NCI-H748 (cell line): ENCODE measurements around the gene ZNF586.
"Not testable (repeated sequence)": the region's sequence is repeated elsewhere in the genome, so short reads cannot be mapped to it uniquely, and the experiment has no call there.

ENCODE experiments used
- DNase-seq: peaks from one replicate; lab custom pipeline; 2025; ENCODE audit not compliant: unreplicated experiment; lab: John Stamatoyannopoulos, UW

The ZNF586 gene

GRCh38 chr19:57769345-57770131, at the start of gene ZNF586:
Gene ZNF586 (plus strand): TSS chr19:57769676. CDS start chr19:57769843, 167 bp downstream.
- peak; percentile 96 for DNase-seq

DNA sequence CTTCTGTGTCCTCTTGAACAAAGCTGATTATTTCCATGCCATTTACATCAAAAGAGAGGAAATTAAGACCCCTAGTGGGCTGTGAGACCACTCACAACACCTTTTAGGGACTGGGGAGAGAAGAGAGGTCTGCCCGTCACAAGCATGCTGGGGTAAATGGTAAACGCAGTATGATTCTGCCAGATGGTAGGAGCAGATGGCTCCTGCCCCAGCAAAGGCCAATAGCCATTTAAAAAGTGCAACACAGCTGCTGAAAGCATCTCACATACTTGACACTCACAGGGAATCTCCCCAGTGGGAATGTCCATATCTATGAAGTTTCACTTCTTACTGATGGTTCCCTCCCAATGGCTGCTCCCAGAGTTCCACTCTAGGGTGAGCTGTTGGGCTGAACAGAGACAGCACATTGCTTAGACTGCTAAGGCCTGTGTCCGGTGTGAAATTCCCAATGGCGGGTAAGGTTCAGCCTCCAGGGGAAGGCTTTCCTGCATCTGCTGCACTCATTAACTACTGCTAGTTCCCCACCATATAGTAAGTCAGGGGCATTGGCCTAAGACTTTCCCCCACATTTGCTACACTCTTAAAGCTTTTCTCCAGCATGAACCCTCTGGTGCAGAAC, 49.5 kb upstream of the ZNF586 start:
- no peak for DNase-seq

GRCh38 chr19:57720878-57721277, 48.6 kb upstream of the ZNF586 start:
- no peak for DNase-seq

DNA sequence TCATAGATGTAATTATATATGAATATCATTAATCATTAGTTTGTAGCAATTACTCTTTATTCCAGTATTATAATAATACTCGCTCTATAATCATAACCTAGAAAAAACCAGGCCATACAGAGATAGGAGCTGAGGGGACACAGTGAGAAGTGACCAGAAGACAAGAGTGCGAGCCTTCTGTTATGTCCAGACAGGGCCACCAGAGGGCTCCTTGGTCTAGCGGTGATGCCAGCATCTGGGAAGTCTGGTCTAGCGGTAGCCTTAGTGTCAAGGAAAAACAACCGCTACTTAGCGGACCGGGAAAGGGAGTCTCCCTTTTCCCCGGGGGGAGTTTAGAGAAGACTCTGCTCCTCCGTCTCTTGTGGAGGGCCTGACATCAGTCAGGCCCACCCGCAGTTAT, 31.2 kb upstream of the ZNF586 start:
- peak; percentile 60 for DNase-seq

DNA sequence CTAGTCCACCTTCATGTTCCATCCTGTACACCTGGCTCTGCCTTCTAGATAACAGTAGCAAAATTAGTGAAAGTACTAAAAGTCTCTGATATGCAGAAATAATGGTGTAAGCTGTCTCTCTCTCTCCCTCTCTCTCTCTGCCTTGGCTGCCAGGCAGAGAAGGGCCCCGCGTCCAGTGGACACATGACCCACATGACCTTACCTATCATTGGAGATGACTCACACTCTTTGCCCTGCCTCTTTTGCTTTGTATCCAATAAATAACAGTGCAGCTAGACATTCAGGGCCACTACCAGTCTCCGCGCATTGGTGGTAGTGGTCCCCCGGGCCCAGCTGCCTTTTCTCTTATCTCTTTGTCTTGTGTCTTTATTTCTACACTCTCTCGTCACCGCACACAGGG, 30.7 kb upstream of the ZNF586 start:
- DNase-seq = not testable (repeated sequence)

GRCh38 chr19:57746580-57747471, 22.6 kb upstream of the ZNF586 start, which contains the start of gene ZNF776:
Gene ZNF776 (plus strand): TSS chr19:57746815. CDS start chr19:57747059, 244 bp downstream.
- DNase-seq = peak; percentile 96

GRCh38 chr19:57747472-57747807, 22.0 kb upstream of the ZNF586 start:
- no peak for DNase-seq

GRCh38 chr19:57748029-57748428, 21.4 kb upstream of the ZNF586 start:
- no peak for DNase-seq

DNA sequence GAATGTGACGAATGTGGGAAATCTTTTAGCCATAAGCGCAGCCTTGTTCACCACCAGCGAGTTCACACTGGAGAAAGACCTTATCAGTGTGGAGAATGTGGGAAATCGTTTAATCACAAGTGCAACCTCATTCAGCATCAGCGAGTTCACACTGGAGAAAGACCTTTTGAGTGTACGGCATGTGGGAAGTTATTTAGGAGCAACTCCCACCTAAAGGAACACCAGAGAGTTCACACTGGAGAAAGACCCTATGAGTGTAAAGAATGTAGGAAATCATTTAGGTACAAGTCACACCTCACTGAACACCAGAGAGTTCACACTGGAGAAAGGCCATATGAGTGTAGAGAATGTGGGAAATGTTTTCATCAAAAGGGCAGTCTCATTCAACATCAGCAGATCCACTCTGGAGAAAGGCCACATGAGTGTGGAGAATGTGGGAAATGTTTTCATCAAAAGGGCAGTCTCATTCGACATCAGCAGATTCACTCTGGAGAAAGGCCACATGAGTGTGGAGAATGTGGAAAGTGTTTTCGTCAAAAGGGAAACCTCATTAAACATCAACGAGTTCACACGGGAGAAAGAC, 15.3 kb upstream of the ZNF586 start:
- DNase-seq = no peak

- no peak for DNase-seq
Observed at GRCh38 chr19:57755031-57755430, 14.4 kb upstream of the ZNF586 start.

DNA sequence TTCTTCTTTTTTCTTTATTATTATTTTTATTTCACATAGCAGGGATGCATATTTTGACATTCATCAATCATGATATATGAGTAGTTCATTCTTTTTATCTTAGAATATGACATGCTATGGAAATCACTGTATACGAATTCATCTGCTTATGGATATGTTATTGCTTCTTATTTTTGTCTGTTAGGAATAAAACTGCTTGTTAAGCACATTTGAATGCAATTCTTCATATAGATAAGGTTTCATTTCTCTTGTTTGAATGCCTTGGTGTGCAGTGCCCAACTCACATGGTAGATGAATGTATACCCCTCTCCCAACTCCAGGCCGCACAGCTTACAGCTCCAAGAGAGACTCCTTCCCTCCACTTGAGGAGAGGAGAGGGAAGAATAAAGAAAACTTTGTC, 11.5 kb upstream of the ZNF586 start:
- DNase-seq = no peak

DNA sequence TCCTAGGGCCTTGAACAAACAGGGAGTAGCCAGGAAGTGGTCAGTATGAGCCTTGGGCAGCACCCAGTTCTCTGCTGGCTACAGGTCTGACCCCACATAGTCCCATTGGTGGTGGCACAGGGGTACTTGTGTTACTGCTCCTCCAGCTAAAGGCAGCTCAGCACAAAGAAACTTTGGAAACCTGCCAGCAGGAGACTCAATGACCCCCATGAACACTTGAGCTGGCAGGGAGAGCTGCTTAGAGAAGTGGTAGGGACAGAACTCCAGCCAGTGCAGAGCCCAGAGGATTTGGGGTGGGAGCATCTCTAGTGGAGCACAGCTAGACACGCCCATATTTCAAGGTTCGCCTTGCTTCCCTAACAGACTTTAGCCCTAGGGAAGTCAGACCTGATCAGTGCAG, 10.4 kb upstream of the ZNF586 start:
- no peak for DNase-seq

DNA sequence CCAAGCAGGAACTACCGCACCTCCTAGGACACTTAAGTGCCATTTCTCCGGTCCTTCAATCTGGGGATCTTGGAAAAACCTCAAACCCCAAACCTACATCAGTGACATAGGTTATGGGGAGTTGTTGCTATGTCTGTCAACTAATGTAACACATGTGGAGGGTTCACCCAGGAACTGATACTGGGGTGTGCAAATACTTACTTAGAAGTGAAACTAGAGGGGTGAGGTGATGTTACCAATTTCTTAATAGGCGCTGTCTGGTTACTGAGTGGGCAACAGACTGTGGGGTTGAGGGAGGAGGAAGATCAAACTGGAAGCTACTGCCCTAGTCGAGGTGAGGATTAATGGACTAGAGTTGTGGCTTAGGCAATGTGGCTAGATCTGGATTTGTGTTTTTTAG, 1.9 kb downstream of the ZNF586 start:
- no peak for DNase-seq

GRCh38 chr19:57773488-57773887, 4.0 kb downstream of the ZNF586 start:
- DNase-seq = no peak

DNA sequence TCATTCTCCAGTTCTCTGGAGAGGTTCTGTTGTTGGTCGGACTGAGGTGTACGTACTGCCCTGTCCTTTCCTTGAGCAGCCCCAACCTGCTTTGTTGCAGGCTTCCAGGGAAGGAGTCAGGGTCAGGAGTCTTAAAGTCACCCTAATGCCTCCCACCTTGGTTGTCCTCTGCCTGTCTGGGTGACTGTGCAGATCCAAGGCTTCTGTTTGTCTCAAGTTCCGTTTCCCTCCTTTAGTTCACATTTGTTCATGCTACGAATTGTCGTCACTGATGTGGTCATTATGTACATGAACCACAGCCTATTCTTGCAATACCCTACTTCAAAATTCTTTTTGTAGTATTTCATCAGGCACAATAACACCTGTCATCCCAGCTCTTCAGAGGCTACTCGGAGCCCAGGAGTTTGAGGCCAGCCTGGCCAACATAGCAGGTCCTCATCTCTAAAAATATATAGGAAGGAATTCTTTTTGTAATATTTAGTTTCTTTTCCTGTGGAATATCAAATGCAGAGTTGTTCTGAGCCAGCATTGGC, 7.4 kb downstream of the ZNF586 start:
- no peak for DNase-seq

- no peak for DNase-seq
Observed at GRCh38 chr19:57778336-57778735, 8.9 kb downstream of the ZNF586 start.

DNA sequence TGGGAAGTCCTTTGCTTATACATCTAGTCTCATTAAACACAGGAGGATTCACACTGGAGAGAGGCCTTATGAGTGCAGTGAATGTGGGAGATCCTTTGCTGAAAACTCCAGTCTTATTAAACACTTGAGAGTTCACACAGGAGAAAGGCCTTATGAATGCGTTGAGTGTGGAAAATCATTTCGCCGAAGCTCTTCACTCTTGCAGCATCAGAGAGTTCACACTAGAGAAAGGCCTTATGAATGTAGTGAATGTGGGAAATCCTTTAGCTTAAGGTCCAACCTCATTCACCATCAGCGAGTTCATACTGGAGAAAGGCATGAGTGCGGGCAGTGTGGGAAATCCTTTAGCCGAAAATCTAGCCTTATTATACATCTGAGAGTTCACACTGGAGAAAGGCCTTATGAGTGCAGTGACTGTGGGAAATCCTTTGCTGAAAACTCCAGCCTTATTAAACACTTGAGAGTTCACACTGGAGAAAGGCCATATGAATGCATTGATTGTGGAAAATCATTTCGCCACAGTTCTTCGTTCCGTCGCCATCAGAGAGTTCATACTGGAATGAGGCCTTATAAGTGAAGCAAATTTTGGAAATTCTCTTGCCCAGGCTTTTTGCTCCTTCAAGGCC, 9.9 kb downstream of the ZNF586 start:
- no peak for DNase-seq

GRCh38 chr19:57786286-57786685, 16.8 kb downstream of the ZNF586 start:
- no peak for DNase-seq

GRCh38 chr19:57786906-57787305, 17.4 kb downstream of the ZNF586 start:
- DNase-seq = no peak

- DNase-seq = no peak
Observed at GRCh38 chr19:57788114-57788692, 18.7 kb downstream of the ZNF586 start.
